ENCODE measurements around the gene FAM219A.

- TF ChIP-seq CTCF (IDR thresholded peaks at IDR 0.05; ENCODE audit: poor library complexity) (no peak), EZH2phosphoT487 (IDR thresholded peaks at IDR 0.05; ENCODE audit: low read depth, severe bottlenecking, unreplicated experiment) (no peak), EZH2 (IDR thresholded peaks at IDR 0.05; ENCODE audit: borderline replicate concordance) (no peak)
These were observed 37.9 kb upstream of the FAM219A start for GRCh38 chr9:34496149-34496712.

Measured in hepatocyte (in vitro differentiated cells).